22Rv1 (cell line): ENCODE measurements around the gene FCHO2.

Source experiments
- H3K27ac ChIP-seq: fragments of 450-650 bp; 2 replicates; pipeline ENCODE4 v1.5.1; 2017
- ZFX ChIP-seq: fragments of 450-650 bp; IDR thresholded peaks from 2 replicates; pipeline ENCODE4 v1.6.1; 2017; ENCODE audit warnings: antibody characterized with exemption, borderline replicate concordance
- TF ChIP-seq, protein P1 (sequence below): fragments of 450-650 bp; IDR thresholded peaks from 2 replicates; pipeline ENCODE4 v1.5.1; 2017; ENCODE audit warnings: mild to moderate bottlenecking

FCHO2 gene

DNA sequence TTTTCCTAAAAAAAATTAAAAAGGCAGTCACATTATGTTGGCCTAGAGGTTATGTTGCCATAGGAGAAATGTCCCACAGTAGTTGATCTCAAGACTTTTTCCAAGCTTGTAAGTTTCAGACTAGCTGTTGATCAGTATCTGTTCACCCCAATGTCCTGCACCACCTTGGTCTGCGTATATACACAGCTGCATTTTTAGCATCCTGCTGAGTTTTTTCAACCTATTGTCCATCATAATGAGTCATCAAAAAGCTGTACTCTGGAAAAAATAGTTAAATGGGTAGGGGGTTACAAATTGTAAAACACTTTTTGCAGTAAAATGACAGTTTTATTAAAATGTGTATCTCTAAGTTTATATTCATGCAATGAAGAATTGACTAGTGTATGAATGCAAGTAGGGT is 111.4 kb downstream of the FCHO2 start:
- TF ChIP-seq, protein P1, sequence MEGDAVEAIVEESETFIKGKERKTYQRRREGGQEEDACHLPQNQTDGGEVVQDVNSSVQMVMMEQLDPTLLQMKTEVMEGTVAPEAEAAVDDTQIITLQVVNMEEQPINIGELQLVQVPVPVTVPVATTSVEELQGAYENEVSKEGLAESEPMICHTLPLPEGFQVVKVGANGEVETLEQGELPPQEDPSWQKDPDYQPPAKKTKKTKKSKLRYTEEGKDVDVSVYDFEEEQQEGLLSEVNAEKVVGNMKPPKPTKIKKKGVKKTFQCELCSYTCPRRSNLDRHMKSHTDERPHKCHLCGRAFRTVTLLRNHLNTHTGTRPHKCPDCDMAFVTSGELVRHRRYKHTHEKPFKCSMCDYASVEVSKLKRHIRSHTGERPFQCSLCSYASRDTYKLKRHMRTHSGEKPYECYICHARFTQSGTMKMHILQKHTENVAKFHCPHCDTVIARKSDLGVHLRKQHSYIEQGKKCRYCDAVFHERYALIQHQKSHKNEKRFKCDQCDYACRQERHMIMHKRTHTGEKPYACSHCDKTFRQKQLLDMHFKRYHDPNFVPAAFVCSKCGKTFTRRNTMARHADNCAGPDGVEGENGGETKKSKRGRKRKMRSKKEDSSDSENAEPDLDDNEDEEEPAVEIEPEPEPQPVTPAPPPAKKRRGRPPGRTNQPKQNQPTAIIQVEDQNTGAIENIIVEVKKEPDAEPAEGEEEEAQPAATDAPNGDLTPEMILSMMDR = no peak
- TF ChIP-seq ZFX = no peak
- no peak overlapping the region for H3K27ac ChIP-seq

DNA sequence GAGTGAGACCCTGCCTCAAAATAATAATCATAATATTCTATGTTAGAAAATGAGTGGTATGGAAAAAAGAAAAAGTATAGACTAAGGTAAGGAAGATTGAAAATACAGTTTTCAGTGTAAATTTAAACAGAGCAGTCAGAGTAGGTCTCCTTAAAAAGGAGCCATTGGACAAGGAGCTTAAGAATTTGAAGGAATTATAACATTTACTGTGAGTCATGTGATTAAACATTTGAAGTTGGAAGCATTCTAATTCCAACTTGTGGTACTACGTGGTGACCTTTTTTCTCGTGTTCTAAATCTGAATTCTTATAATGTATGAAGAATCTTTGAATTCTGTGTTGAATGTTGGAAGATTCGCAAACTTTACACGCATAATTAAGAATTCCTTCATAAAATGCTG is 125.3 kb downstream of the FCHO2 start:
- no peak overlapping the region for H3K27ac ChIP-seq
- no peak for TF ChIP-seq ZFX
- TF ChIP-seq, protein P1 = no peak

DNA sequence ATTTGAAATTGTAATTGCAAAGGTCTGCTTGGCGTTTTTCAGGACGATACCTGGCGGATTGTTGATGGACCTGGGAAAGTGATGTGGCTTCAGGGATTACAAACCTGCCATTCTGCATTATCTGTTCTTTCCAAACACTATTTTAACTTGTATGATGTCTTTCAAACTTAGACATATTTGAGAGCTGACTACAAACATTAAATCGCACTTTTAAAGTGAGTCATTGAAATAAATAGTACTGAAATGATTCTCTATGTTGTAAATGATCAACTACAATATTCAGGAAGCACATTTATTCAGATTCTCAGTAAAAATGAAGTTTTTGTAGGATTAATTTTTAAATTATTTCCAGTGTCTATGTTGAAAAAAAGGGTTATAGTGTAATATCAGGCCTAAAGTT is 132.2 kb downstream of the FCHO2 start:
- H3K27ac ChIP-seq = no peak overlapping the region
- TF ChIP-seq, protein P1 = no peak
- TF ChIP-seq ZFX = no peak

DNA sequence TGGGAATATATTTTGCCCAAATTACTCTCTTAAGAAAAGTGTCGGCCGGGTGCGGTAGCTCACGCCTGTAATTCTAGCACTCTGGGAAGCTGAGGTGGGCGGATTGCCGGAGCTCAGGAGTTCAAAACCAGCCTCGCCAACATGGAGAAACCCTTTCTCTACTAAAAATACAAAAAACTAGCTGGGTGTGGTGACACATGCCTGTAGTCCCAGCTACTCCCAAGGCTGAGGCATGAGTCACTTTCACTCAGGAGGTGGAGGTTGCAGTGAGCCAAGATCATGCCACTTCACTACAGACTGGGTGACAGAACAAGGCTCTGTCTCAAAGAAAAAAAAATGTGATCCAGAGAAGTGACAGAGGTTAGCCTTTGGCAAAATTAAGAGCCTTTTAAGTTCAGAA is 138.1 kb downstream of the FCHO2 start:
- H3K27ac ChIP-seq = no peak overlapping the region
- TF ChIP-seq, protein P1 = no peak
- TF ChIP-seq ZFX = no peak

DNA sequence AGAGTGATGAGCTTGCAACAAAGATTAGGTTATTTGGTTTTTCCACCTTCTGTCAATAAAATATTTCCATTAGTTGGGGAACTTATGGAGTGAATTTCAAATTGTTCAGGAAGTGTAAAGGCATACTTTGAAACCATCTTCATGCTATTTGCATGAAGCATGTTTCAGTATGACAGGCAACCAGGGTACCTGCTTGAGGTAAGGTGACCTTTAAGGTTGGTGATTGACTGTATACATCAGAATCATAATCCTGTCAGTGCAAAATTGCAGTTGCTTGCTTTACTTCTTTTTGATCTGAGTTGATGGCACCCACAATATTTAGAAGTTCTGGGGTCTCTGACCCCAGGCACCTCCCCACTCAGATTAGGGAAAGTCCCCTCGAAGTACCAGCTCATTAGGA is 138.6 kb downstream of the FCHO2 start:
- TF ChIP-seq ZFX = no peak
- TF ChIP-seq, protein P1 = no peak
- H3K27ac ChIP-seq = no peak overlapping the region

DNA sequence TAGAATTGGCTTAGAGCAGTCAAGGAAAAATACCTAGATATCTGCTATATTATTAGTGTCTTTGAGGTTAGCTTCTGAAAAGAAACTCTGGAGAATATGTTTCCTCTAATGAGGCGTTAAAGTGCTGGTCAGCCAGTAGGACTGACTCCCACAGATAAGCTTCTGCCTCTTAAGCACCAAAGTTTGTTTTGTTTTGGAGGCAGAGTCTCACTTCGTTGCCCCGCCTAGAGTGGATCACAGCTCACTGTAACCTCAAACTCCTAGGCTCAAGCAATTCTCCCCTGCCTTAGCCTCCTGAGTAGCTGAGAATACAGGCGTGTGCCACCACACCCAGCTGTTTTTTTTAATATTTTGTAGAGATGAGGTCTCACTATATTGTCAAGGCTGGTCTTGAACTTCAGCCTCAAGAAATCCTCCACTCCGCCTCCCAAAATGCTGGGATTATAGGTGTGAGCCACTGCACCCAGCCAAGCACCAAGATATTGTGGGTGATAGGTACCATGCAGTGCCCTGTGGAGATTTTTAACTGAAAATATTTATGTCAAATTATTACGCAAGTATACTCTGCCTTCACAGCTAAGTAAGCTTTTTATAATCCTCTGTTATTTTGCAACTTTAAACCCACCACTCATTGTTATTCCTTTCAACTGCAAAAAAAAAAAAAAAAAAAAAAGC is 139.9 kb downstream of the FCHO2 start:
- TF ChIP-seq ZFX = no peak
- TF ChIP-seq, protein P1 = no peak
- H3K27ac ChIP-seq = no peak overlapping the region

DNA sequence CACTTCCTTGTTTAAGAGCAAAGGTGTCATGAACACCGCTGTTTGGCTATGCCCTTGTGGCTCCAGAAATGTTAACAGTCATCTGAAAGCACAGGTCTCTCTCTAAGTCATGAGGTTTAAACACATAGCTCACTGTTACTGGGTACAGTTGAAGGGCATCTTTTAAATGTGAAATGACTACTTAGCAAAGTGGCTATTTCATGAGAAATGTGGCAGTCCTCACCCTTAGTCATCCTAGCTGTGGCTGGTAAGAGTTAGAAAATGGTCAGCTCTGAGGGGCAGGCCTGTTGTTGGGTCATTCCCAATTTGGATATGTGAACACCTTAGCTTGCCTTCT is 140.4 kb downstream of the FCHO2 start:
- no peak for TF ChIP-seq ZFX
- TF ChIP-seq, protein P1 = no peak
- no peak overlapping the region for H3K27ac ChIP-seq
